Effector CD4-positive, alpha-beta T cell (primary cell): ENCODE measurements around the gene DNASE1L3.
"Not testable (repeated sequence)": the region's sequence is repeated elsewhere in the genome, so short reads cannot be mapped to it uniquely, and the experiment has no call there.

ENCODE experiments used
- DNase-seq: peaks from one replicate; pipeline ENCODE4 v3.0.0-alpha.2; 2020

DNASE1L3 gene

DNA sequence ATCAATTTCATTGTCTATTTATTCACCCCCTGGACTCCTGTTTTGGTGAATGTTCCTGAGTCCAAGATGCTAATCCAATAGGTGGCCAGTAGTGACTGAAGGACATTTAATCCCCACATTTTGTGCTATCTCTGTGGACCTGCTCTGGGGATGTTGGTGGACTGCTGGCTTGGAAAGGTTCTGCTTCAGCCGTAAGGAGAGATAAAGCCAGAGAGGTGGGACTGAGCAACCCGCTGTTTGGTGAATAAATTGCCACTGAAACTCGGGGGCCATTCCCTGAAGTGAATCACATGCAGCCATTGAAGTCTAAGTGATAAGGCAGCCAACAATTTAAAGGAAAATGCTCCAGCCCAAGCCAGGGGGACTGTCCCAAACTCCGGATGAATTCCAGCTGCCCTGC lies 25.2 kb upstream of the DNASE1L3 start:
- DNase-seq: no peak

- DNase-seq: no peak
Observed at GRCh38 chr3:58234516-58234931, 23.8 kb upstream of the DNASE1L3 start.

- no peak for DNase-seq
Observed at GRCh38 chr3:58231666-58232065, 20.9 kb upstream of the DNASE1L3 start.

DNA sequence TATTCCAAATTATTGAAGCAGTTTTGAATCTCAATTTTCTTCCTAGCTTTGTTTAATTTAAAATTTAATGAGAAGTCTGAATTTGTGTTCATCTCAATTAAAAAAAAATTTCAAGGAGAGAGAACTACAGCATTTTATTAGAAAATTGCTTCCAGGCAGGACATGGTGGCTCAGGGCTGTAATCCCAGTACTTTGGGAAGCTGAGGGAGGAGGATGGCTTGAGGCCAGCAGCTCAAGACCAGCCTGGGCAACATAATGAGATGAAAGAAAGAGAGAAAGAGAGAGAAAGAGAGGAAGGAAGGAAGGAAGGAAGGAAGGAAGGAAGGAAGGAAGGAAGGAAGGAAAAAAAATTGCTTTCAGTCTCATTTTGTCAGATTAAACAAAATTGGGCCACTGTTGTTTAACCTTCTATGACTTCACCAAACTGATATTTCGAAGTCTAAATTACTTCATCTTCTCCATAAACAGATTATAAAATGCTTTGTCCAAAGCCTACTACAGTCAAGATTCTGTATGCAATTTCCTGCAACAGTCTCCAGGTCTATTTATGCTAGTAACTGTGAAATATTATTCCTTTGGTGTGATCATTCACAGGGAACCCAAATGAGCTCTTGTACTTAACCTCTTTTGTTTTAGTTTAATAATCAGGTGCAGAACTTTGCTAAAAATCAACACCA lies 20.2 kb upstream of the DNASE1L3 start:
- DNase-seq: no peak

GRCh38 chr3:58227933-58228332 lies 17.2 kb upstream of the DNASE1L3 start:
- not testable (repeated sequence) for DNase-seq

DNA sequence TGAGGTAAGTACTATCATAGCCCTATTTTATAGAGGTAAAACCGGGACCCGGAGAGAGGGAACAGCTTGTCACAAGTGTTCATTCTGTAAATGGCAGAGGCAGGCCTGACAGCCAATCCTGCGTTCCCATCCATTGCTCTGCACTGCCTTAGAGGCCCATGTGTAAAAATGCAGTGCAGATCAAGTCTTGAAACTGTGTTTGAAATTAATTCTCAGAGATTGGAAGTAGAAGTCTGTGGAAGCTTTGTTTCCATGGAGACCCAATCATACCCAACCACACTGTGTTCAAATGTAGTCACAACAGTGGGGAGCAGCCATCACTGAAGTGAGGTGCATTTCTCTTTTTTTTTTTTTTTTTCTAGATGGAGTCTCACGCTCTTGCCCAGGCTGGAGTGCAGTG lies 13.1 kb upstream of the DNASE1L3 start:
- DNase-seq: no peak

- no peak for DNase-seq
Observed at GRCh38 chr3:58222161-58222724, 11.5 kb upstream of the DNASE1L3 start.

- DNase-seq: no peak
Observed at GRCh38 chr3:58218904-58219303, 8.1 kb upstream of the DNASE1L3 start.

GRCh38 chr3:58217209-58217811 lies 6.5 kb upstream of the DNASE1L3 start:
- DNase-seq: peak; percentile 35

GRCh38 chr3:58216496-58217195 lies 5.9 kb upstream of the DNASE1L3 start:
- DNase-seq: no peak

- no peak for DNase-seq
Observed at GRCh38 chr3:58215317-58216025, 4.7 kb upstream of the DNASE1L3 start.

GRCh38 chr3:58214484-58215316 lies 3.9 kb upstream of the DNASE1L3 start:
- no peak for DNase-seq

DNA sequence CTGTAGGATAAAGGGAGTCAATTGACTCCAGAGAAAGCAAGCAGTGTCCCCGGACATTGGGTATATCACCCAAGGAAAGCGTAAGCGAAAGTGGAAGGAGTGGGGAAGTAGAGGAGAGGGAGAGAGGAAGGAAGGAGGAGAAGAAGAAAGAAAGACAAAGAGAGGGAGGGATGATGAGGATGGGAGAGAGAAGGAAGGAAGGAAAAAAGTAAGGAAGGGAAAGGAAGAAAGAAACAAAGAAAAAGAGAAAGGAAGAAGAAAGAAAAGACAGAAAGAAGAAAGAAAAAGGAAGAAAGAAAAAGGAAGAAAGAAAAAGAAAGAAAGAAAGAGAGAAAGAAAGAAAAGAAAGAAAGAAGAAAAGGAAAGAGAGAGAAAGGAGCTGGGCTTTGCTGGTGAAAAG lies 839 bp downstream of the DNASE1L3 start:
- DNase-seq: no peak

- DNase-seq: no peak
Observed at GRCh38 chr3:58207954-58208353, 2.8 kb downstream of the DNASE1L3 start.

DNA sequence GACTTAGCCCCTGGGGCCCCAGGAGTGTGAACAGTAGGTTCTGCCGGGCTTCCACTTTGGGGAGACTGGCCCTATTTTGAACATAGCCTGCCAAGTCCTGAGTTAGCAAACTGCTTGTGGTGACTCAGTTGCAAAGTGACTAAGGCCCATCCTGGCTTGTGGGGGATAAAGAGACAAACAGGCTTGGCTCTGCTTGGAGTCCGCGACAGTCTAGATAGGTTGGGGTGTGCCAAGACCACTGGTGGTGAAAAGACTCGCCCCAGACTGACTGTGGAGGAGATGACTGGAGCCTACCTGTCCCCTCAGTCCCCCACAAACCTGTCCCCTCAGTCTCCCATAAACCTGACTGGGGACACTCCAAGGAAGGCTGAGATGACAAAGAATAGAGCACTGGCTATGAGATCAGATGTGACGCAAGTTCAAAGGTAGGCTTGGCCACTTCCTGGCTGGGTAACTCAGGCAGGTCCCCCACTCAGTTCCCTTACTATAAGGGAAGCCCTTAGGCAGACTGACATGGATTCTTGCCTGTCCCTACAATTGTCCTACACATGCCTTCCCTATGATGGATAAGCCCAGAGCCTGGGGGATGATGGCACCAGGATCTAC lies 4.3 kb downstream of the DNASE1L3 start:
- no peak for DNase-seq

DNA sequence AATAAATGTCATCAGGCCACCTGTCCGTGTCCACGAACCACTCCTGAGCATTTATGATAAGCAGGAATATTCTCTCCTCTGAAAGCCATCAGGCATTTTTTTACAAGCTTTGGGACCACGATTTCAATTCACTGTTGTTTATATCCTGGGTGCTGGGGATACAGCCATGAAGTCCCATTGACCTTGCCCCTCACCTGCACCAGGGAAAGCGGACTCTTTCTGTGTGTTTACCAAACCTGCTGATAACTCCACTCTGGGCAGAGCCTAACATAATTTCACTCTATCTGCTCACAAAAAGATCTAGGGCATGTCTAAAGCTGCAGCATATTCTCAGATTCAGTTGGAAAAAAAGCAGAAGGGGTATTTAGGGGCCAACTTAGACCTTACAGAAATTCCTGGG lies 4.8 kb downstream of the DNASE1L3 start:
- DNase-seq: no peak

DNA sequence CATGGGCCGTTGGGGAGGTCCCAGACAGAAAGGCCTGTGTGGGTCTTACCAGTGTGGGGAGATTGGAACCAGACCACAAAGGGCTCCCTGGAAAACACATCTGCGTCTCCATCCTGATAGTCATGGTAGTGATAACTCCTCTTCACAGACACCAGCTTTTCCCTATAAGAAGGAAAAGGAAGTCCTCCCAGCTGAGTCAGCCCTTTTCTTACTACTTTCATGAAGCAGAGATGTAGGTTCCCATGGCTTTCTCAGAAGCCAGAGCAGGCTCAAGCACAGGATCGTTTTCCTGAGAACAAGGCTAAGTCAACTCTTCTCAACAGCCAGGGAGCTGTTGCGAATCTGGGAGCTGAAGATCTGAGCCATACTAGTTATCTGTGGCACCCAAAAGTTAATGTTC lies 6.1 kb downstream of the DNASE1L3 start:
- no peak for DNase-seq

- no peak for DNase-seq
Observed at GRCh38 chr3:58203541-58203940, 7.2 kb downstream of the DNASE1L3 start.

DNA sequence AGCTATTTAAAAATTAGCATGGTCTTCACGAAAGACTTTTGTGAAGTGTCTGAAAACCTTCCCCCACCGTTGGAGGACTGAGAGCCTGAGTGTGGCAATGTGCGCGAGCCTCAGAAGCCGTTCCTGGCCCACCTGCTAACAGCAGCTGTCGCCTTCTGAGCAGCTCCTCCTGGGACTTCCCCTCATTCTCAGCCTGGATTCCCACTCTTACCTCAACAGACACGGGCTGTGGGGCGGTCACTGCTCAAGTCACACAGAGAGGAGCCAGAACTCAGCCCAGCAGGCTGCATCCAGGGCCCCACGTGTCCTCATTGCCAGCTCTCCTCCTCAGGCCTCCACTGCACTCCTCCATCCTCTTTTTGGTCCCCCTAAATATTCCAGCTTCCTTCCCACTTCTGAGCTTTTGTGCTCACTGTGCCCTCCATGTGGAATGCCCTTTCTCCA lies 7.8 kb downstream of the DNASE1L3 start:
- no peak for DNase-seq

GRCh38 chr3:58201451-58201850 lies 9.3 kb downstream of the DNASE1L3 start:
- DNase-seq: not testable (repeated sequence)

DNA sequence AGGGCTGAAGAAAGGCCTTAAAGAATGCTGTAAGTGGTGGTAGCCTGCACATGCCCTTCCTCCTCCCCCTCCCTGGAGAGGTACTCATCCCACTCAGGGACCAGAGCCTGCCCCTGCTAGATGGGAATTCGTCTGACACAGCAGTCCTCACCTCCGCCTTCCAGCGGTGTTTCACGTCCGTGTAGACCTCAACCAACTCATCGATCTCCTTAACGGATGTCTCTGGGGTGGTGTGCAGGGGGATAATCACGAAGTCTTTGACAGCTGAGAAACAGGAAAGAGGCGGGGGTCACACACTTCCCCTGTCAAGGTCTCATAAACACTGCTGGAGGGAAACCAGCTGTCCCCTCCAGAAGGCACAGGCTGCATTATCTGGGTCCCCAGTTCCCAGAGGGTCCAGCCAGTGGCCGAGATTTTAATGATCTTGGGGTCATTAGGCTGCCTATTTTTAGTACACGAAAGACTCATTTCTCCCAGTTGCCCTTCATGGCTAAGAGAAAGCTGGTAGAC lies 9.9 kb downstream of the DNASE1L3 start:
- no peak for DNase-seq
